H1 (cell line): ENCODE results near the gene RIMS1. TPM values are rescaled to one million over a fixed set of nuclear protein-coding genes. Genes with fewer than 3 reads are reported as not detected.
A peak's percentile ranks its signal among the peaks of the same experiment; 100 is the strongest.

ENCODE experiments used
- CTCF ChIA-PET: fragments of 300-600 bp; sonication (Branson Sonifier 250); formaldehyde crosslinking; loops from one replicate; lab custom pipeline; 2021; ENCODE audit not compliant: partially characterized antibody; lab: Charles Lee
- POLR2A ChIA-PET: fragments of 300-600 bp; sonication (Branson Sonifier 250); formaldehyde crosslinking; loops from one replicate; lab custom pipeline; 2021; ENCODE audit warnings: inconsistent platforms; ENCODE audit not compliant: partially characterized antibody; lab: Charles Lee
- DNase-seq, 2 experiments: peaks; one replicate each; pipeline versions ENCODE4 v3.0.0 to v3.0.0-alpha.2; 2010 to 2022; ENCODE audit warnings: low spot score in 2 of 2, low read depth in 1 of 2, mixed read lengths in 1 of 2
- FAIRE-seq: peaks from 2 replicates; lab custom pipeline; 2011; peaks lifted over from hg19 to GRCh38; lab: Jason Lieb, UNC
- H2AFZ ChIP-seq: 2 replicates; pipeline ENCODE4 v1.8.1; 2012; ENCODE audit warnings: low read length, inconsistent platforms
- H2AK5ac ChIP-seq: 2 replicates; pipeline ENCODE4 v1.6.1; 2013; ENCODE audit warnings: low read depth, low read length
- H2BK120ac ChIP-seq: replicated peaks from 2 replicates; pipeline ENCODE3; 2013; ENCODE audit warnings: low read depth, low read length, inconsistent platforms
- H2BK12ac ChIP-seq: 2 replicates; pipeline ENCODE4 v1.6.1; 2013; ENCODE audit warnings: low read depth, low read length
- H2BK15ac ChIP-seq: 2 replicates; pipeline ENCODE4 v1.6.1; 2013; ENCODE audit warnings: low read length
- H2BK20ac ChIP-seq: 2 replicates; pipeline ENCODE4 v1.6.1; 2013; ENCODE audit warnings: low read length
- H2BK5ac ChIP-seq: 2 replicates; pipeline ENCODE4 v1.6.1; 2013; ENCODE audit warnings: low read depth, low read length
- H3K14ac ChIP-seq: 2 replicates; pipeline ENCODE4 v1.6.1; 2013; ENCODE audit warnings: inconsistent platforms; ENCODE audit not compliant: insufficient read length
- H3K18ac ChIP-seq: 2 replicates; pipeline ENCODE4 v1.6.1; 2013; ENCODE audit warnings: low read length; ENCODE audit errors: extremely low read depth
- H3K23ac ChIP-seq: 2 replicates; pipeline ENCODE4 v1.6.1; 2013; ENCODE audit warnings: inconsistent platforms; ENCODE audit not compliant: insufficient read length
- H3K23me2 ChIP-seq: 2 replicates; pipeline ENCODE4 v1.6.1; 2013; ENCODE audit warnings: low read depth, low read length
- H3K27ac ChIP-seq: 2 replicates; pipeline ENCODE4 v1.6.1; 2011; ENCODE audit warnings: low read depth, low read length, inconsistent platforms
- H3K27me3 ChIP-seq, 4 experiments: replicated peaks in 1 of 4; 1 replicate in 1 of 4; 2 replicates in 3 of 4; pipeline versions ENCODE4 v1.6.1 to v1.8.1; 2011 to 2013; ENCODE audit warnings: low read length in 3 of 4, mild to moderate bottlenecking in 3 of 4, inconsistent platforms in 2 of 4, mixed read lengths in 2 of 4, moderate library complexity in 1 of 4; ENCODE audit not compliant: control insufficient read depth in 3 of 4, insufficient read depth in 3 of 4; ENCODE audit errors: extremely low read depth in 1 of 4
- H3K36me3 ChIP-seq, 4 experiments: 2 replicates each; pipeline versions ENCODE4 v1.6.1 to v1.8.1; 2011 to 2013; ENCODE audit warnings: mild to moderate bottlenecking in 4 of 4, low read length in 3 of 4, moderate library complexity in 2 of 4, control low read depth in 1 of 4, inconsistent platforms in 1 of 4; ENCODE audit not compliant: insufficient read depth in 4 of 4, control insufficient read depth in 2 of 4
- H3K4ac ChIP-seq: replicated peaks from 2 replicates; pipeline ENCODE3; 2013; ENCODE audit warnings: low read length, low read depth, mixed read lengths, inconsistent platforms; ENCODE audit not compliant: insufficient read length
- H3K4me1 ChIP-seq, 4 experiments: replicated peaks in 1 of 4; 1 replicate in 1 of 4; 2 replicates in 3 of 4; pipeline versions ENCODE4 v1.6.1 to v1.8.1; 2011 to 2013; ENCODE audit warnings: low read length in 3 of 4, inconsistent platforms in 2 of 4, mixed read lengths in 1 of 4; ENCODE audit not compliant: insufficient read depth in 4 of 4, control insufficient read depth in 3 of 4
- H3K4me2 ChIP-seq, 2 experiments: 2 replicates each; pipeline versions ENCODE4 v1.6.1 to v1.8.1; 2011 to 2013; ENCODE audit warnings: low read depth in 2 of 2, low read length in 2 of 2, control low read depth in 1 of 2, inconsistent platforms in 1 of 2, mild to moderate bottlenecking in 1 of 2; ENCODE audit not compliant: insufficient read depth in 1 of 2
- H3K4me3 ChIP-seq, 4 experiments: fragments of 200-600, 300-600 bp in 1 of 4; sonication (generic), shearing (Covaris generic), sonication (Bioruptor Twin) in 1 of 4; 2 replicates each; pipeline versions ENCODE4 v1.5.1 to v1.8.1; 2011 to 2016; ENCODE audit warnings: low read length in 4 of 4, low read depth in 3 of 4, control low read depth in 2 of 4, inconsistent platforms in 2 of 4, mild to moderate bottlenecking in 2 of 4, mixed read lengths in 1 of 4, moderate library complexity in 1 of 4; ENCODE audit not compliant: insufficient read depth in 2 of 4; ENCODE audit errors: extremely low read depth in 1 of 4
- H3K56ac ChIP-seq: replicated peaks from 2 replicates; pipeline ENCODE3; 2013; ENCODE audit warnings: low read depth, mild to moderate bottlenecking, mixed read lengths, low read length, inconsistent platforms; ENCODE audit not compliant: insufficient read length
- H3K79me1 ChIP-seq: 2 replicates; pipeline ENCODE4 v1.6.1; 2013; ENCODE audit warnings: low read depth, low read length, control low read depth
- H3K79me2 ChIP-seq, 2 experiments: 2 replicates each; pipeline versions ENCODE4 v1.6.1 to v1.8.1; 2012 to 2013; ENCODE audit warnings: low read length in 2 of 2, mild to moderate bottlenecking in 2 of 2, inconsistent platforms in 1 of 2; ENCODE audit not compliant: insufficient read depth in 2 of 2, control insufficient read depth in 1 of 2
- H3K9ac ChIP-seq, 4 experiments: replicated peaks in 1 of 4; 1 replicate in 1 of 4; 2 replicates in 3 of 4; pipeline versions ENCODE4 v1.6.1 to v1.8.1; 2011 to 2013; ENCODE audit warnings: low read depth in 3 of 4, low read length in 3 of 4, control low read depth in 2 of 4, mild to moderate bottlenecking in 2 of 4, moderate library complexity in 2 of 4, inconsistent platforms in 1 of 4; ENCODE audit errors: extremely low read depth in 1 of 4
- H3K9me3 ChIP-seq, 2 experiments: 2 replicates each; pipeline versions ENCODE4 v1.6.1 to v1.8.1; 2012 to 2013; ENCODE audit warnings: mild to moderate bottlenecking in 2 of 2, moderate library complexity in 2 of 2, control low read depth in 1 of 2, inconsistent platforms in 1 of 2, low read depth in 1 of 2, low read length in 1 of 2, mixed read lengths in 1 of 2; ENCODE audit not compliant: insufficient read depth in 2 of 2
- H4K20me1 ChIP-seq, 2 experiments: replicated peaks in 1 of 2; 2 replicates each; pipeline versions ENCODE3 to v1.8.1; 2011 to 2013; ENCODE audit warnings: inconsistent platforms in 2 of 2, low read length in 2 of 2, mild to moderate bottlenecking in 1 of 2; ENCODE audit not compliant: insufficient read depth in 2 of 2, control insufficient read depth in 1 of 2
- H4K5ac ChIP-seq: 2 replicates; pipeline ENCODE4 v1.6.1; 2013; ENCODE audit warnings: low read length, low read depth, mixed read lengths, inconsistent platforms; ENCODE audit not compliant: insufficient read length
- H4K8ac ChIP-seq: 2 replicates; pipeline ENCODE4 v1.8.0; 2013; ENCODE audit warnings: mild to moderate bottlenecking, moderate library complexity, low read length, inconsistent platforms; ENCODE audit not compliant: insufficient read depth; ENCODE audit errors: extremely low read depth
- H4K91ac ChIP-seq: replicated peaks from 2 replicates; pipeline ENCODE3; 2013; ENCODE audit warnings: low read length, mixed read lengths, inconsistent platforms; ENCODE audit not compliant: insufficient read length
- ATF2 ChIP-seq: IDR thresholded peaks from 2 replicates; pipeline ENCODE4 v1.6.1; 2012; ENCODE audit warnings: low read length, inconsistent platforms
- BACH1 ChIP-seq: IDR thresholded peaks from 2 replicates; pipeline ENCODE4 v1.6.1; 2012; ENCODE audit warnings: low read length, improper control_type of control experiment
- BCL11A ChIP-seq, 2 experiments: IDR thresholded peaks; one replicate each; pipeline ENCODE4 v1.6.1; 2011; ENCODE audit warnings: low read depth in 2 of 2, low read length in 2 of 2, mild to moderate bottlenecking in 2 of 2
- CBX5 ChIP-seq: fragments of 300-800, 300-1000 bp; sonication (generic); IDR thresholded peaks from 2 replicates; pipeline ENCODE4 v1.7.1; 2016; ENCODE audit warnings: antibody characterized with exemption, low read length, low read depth
- KDM4A ChIP-seq: IDR thresholded peaks from one replicate; pipeline ENCODE4 v1.7.1; 2012; ENCODE audit warnings: low read depth, mild to moderate bottlenecking, moderate library complexity, low read length, inconsistent platforms; ENCODE audit not compliant: severe bottlenecking
- MAFK ChIP-seq: IDR thresholded peaks from 2 replicates; pipeline ENCODE4 v1.6.1; 2012; ENCODE audit warnings: low read depth, mild to moderate bottlenecking, improper control_type of control experiment, low read length
- MAX ChIP-seq: IDR thresholded peaks from 2 replicates; pipeline ENCODE4 v1.6.1; 2012; ENCODE audit warnings: inconsistent platforms
- RFX5 ChIP-seq: IDR thresholded peaks from 2 replicates; pipeline ENCODE4 v1.6.1; 2011; ENCODE audit warnings: low read depth, low read length, improper control_type of control experiment, borderline replicate concordance
- SIRT6 ChIP-seq: IDR thresholded peaks from one replicate; pipeline ENCODE4 v1.7.1; 2012; ENCODE audit warnings: low read length, inconsistent platforms
- SP1 ChIP-seq: IDR thresholded peaks from 2 replicates; pipeline ENCODE4 v1.6.1; 2011; ENCODE audit warnings: low read depth, low read length
- SP4 ChIP-seq: IDR thresholded peaks from 2 replicates; pipeline ENCODE4 v1.6.1; 2012; ENCODE audit warnings: low read length, inconsistent platforms
- SRF ChIP-seq: IDR thresholded peaks from 2 replicates; pipeline ENCODE4 v1.6.1; 2011; ENCODE audit warnings: mild to moderate bottlenecking, low read depth, low read length, moderate library complexity
- SUZ12 ChIP-seq: fragments of 200-600 bp; sonication (generic); IDR thresholded peaks from 2 replicates; pipeline ENCODE4 v1.6.1; 2012; ENCODE audit warnings: mild to moderate bottlenecking, inconsistent platforms, low read length, moderate library complexity, mixed read lengths
- TCF12 ChIP-seq: IDR thresholded peaks from 2 replicates; pipeline ENCODE4 v1.6.1; 2011; ENCODE audit warnings: low read depth, mild to moderate bottlenecking, low read length
- WGBS, 2 experiments: shearing (Covaris generic) in 1 of 2; methylation state at CpG; one replicate each; pipeline versions ENCODE4 v1.1.6 to v1.1.7; 2013 to 2015; ENCODE audit warnings: low lambda C conversion rate in 2 of 2, mixed read lengths in 2 of 2, inconsistent platforms in 1 of 2, low coverage in 1 of 2, missing lambda C conversion rate in 1 of 2; ENCODE audit not compliant: insufficient replicate concordance in 2 of 2, insufficient coverage in 1 of 2, insufficient read length in 1 of 2; ENCODE audit errors: extremely low coverage in 1 of 2, missing lambda C conversion rate in 1 of 2; 5-methylcytosine and 5-hydroxymethylcytosine counted together
- polyA plus RNA-seq, 7 experiments: library from polyadenylated mRNA; depleted of rRNA in 3 of 7; stranded (reverse) in 5 of 7; unstranded in 2 of 7; fragments of >200 nt in 5 of 7; fragments of 200-250 nt in 2 of 7; gene quantifications; 1 replicate in 5 of 7; 2 replicates in 1 of 7; 4 replicates in 1 of 7; pipeline versions ENCODE4 v1.2.1 to v1.2.3, GENCODE V29; 2011 to 2013; ENCODE audit warnings: missing spikeins in 2 of 7, mixed read lengths in 2 of 7
- total RNA-seq: library from RNA; stranded (reverse); fragmentation: NEBNext Ultra II Directional; extraction: Animal tissue kit (Norgen Biotek cat#: 25700); gene quantifications from 2 replicates; pipeline ENCODE4 v1.2.1, GENCODE V29; 2021

The RIMS1 gene
- total and polyA plus RNA-seq, 2 of the 8 experiments (the other 6 are each of a cell fraction or from before 2014, with no cell fraction given), result 0.63 to 2.3 TPM

GRCh38 chr6:72288592-72288991 is 402.2 kb downstream of the RIMS1 start:
- no peaks in the 10 kb centered on the region for H4K20me1 ChIP-seq
- H2BK20ac ChIP-seq, result no peak overlapping the region
- H2BK12ac ChIP-seq, result no peak overlapping the region
- no peak overlapping the region for H3K23ac ChIP-seq
- H3K4me3 ChIP-seq, result no peak overlapping the region
- ChIA-PET POLR2A (no interaction called here), CTCF (interaction anchor here (1.3 to 1.4 kb wide), 2 partner anchors 9 to 20 kb away, joined by 3 to 4 read pairs; no protein-coding TSS in a partner anchor)
- no peaks in the 10 kb centered on the region for H3K9me3 ChIP-seq
- H4K5ac ChIP-seq, result no peak overlapping the region
- no peaks in the 10 kb centered on the region for H3K79me1 ChIP-seq
- no peak overlapping the region for H3K27ac ChIP-seq
- no peak overlapping the region for H2BK15ac ChIP-seq
- H4K91ac ChIP-seq, result no peak overlapping the region
- no peaks in the 10 kb centered on the region for H3K79me2 ChIP-seq
- no peak overlapping the region for H3K14ac ChIP-seq
- H3K18ac ChIP-seq, result no peak overlapping the region
- no peak overlapping the region for H3K4me2 ChIP-seq
- DNase-seq, result no peak
- H3K9ac ChIP-seq, result no peak overlapping the region
- no peak overlapping the region for H4K8ac ChIP-seq
- H3K4me1 ChIP-seq, result no peaks in the 10 kb centered on the region
- no peak overlapping the region for H2BK120ac ChIP-seq
- H3K56ac ChIP-seq, result no peak overlapping the region
- WGBS, 2 experiments, result 77% methylated on average over 2 of the region's 2 CpGs; no CpG with 5 or more reads in 1 of the 2 experiments
- H2AFZ ChIP-seq, result 0 out of 2 replicates have a peak overlapping the region, but pooled peaks have one; percentile 1
- no peak overlapping the region for H3K4ac ChIP-seq
- no peak for FAIRE-seq
- no peak overlapping the region for H2BK5ac ChIP-seq
- H3K23me2 ChIP-seq, result no peaks in the 10 kb centered on the region
- H2AK5ac ChIP-seq, result no peak overlapping the region
- no peaks in the 10 kb centered on the region for H3K36me3 ChIP-seq
- no peaks in the 10 kb centered on the region for H3K27me3 ChIP-seq
- TF ChIP-seq CBX5 (no peak), SIRT6 (no peak), SP1 (no peak), TCF12 (no peak), SUZ12 (no peak), SRF (no peak), ATF2 (no peak), BACH1 (no peak), KDM4A (no peak), RFX5 (no peak), MAFK (no peak), SP4 (no peak), BCL11A (IDR thresholded peaks at IDR 0.05; ENCODE audit: low read depth in 2 of 2, low read length in 2 of 2) (no peak), MAX (no peak)
